ENCODE measurements around the gene GUSB. TPM values are rescaled to one million over a fixed set of nuclear protein-coding genes. Genes with fewer than 3 reads are reported as not detected.

GUSB gene
- total and polyA plus RNA-seq, 9 of the 15 experiments (the other 6 are each of a cell fraction or from before 2014, with no cell fraction given) = 22.7 to 102 (median 60.1) TPM

DNA sequence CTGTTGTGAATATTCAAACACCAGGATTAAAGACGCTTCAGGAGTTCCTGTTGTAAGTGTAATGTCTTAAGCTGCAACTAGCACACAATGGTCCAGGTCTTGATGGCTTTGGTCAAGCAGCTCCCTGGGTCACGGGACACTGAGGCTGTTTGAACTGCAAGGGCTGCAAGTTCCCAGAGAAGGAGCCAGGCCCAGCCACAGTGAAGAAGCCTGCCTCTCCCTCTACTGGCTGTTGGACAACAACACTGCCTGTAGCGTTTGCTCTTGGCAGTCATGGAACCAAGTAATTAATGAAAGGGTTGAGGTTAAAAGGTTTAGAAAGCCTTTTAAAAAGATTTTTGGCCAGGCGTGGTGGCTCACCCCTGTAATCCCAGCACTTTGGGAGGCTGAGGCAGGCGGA, 31.9 kb upstream of the GUSB start (continued):
- TF ChIP-seq CTCF (IDR thresholded peaks at IDR 0.05 in 2 of 3, conservative IDR thresholded peaks at IDR 0.05 in 1 of 3; ENCODE audit: insufficient read depth in 2 of 3, low read depth in 1 of 3, low read length in 3 of 3) (peak; percentile 72 to 80 (median 76)), LCOR (CRISPR knock-in tag; IDR thresholded peaks at IDR 0.05) (no peak), XRCC5 (IDR thresholded peaks at IDR 0.05; ENCODE audit: low read depth, low read length) (no peak), CTBP1 (IDR thresholded peaks at IDR 0.05; ENCODE audit: borderline replicate concordance) (peak; percentile 25; the same call in 1 of the 2 replicates), NFIC (IDR thresholded peaks at IDR 0.05) (no peak), SMARCC2 (IDR thresholded peaks at IDR 0.05; ENCODE audit: low read depth) (no peak), ZNF695 (CRISPR knock-in tag; IDR thresholded peaks at IDR 0.05) (no peak), ZNF212 (CRISPR knock-in tag; IDR thresholded peaks at IDR 0.05) (no peak), THRB (CRISPR knock-in tag; conservative IDR thresholded peaks at IDR 0.05) (no peak), STAG1 (CRISPR knock-in tag; IDR thresholded peaks at IDR 0.05; ENCODE audit: borderline replicate concordance) (peak; percentile 61; the same call in 1 of the 2 replicates), ARID4B (CRISPR knock-in tag; IDR thresholded peaks at IDR 0.05) (no peak)
- TF ChIP-seq, protein P1, sequence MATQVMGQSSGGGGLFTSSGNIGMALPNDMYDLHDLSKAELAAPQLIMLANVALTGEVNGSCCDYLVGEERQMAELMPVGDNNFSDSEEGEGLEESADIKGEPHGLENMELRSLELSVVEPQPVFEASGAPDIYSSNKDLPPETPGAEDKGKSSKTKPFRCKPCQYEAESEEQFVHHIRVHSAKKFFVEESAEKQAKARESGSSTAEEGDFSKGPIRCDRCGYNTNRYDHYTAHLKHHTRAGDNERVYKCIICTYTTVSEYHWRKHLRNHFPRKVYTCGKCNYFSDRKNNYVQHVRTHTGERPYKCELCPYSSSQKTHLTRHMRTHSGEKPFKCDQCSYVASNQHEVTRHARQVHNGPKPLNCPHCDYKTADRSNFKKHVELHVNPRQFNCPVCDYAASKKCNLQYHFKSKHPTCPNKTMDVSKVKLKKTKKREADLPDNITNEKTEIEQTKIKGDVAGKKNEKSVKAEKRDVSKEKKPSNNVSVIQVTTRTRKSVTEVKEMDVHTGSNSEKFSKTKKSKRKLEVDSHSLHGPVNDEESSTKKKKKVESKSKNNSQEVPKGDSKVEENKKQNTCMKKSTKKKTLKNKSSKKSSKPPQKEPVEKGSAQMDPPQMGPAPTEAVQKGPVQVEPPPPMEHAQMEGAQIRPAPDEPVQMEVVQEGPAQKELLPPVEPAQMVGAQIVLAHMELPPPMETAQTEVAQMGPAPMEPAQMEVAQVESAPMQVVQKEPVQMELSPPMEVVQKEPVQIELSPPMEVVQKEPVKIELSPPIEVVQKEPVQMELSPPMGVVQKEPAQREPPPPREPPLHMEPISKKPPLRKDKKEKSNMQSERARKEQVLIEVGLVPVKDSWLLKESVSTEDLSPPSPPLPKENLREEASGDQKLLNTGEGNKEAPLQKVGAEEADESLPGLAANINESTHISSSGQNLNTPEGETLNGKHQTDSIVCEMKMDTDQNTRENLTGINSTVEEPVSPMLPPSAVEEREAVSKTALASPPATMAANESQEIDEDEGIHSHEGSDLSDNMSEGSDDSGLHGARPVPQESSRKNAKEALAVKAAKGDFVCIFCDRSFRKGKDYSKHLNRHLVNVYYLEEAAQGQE (IDR thresholded peaks at IDR 0.05; ENCODE audit: borderline replicate concordance) = peak; percentile 61; the same call in 1 of the 2 replicates
- TF ChIP-seq, protein P1 (CRISPR knock-in tag; IDR thresholded peaks at IDR 0.05; ENCODE audit: low read depth) = no peak

All from K562 (cell line).